DMS53 treated with DMSO at 0.1 percent for 48 hours (cell line): ENCODE data around the gene SCYGR2.
A peak's percentile ranks its signal among the peaks of the same experiment; 100 is the strongest.
"Not testable (repeated sequence)": the region's sequence is repeated elsewhere in the genome, so short reads cannot be mapped to it uniquely, and the experiment has no call there.

Experiments
- DNase-seq: peaks from one replicate; lab custom pipeline; 2025; ENCODE audit not compliant: unreplicated experiment; lab: John Stamatoyannopoulos, UW

SCYGR2 gene

GRCh38 chr2:227598835-227599503 is at the start of gene SCYGR2:
Gene SCYGR2, plus strand, starts transcription at chr2:227598893. Its CDS starts 0 bp downstream, at chr2:227598893.
- DNase-seq, result not testable (repeated sequence)

GRCh38 chr2:227551836-227552235 is 46.9 kb upstream of the SCYGR2 start:
- no peak for DNase-seq

GRCh38 chr2:227562581-227562980 is 36.1 kb upstream of the SCYGR2 start:
- no peak for DNase-seq

- DNase-seq, result no peak
Measured at GRCh38 chr2:227565080-227565479, 33.6 kb upstream of the SCYGR2 start.

GRCh38 chr2:227566012-227566411 is 32.7 kb upstream of the SCYGR2 start:
- DNase-seq, result no peak

- no peak for DNase-seq
Measured at GRCh38 chr2:227568852-227569169, 29.9 kb upstream of the SCYGR2 start.

GRCh38 chr2:227570615-227571014 is 28.1 kb upstream of the SCYGR2 start:
- DNase-seq, result no peak

GRCh38 chr2:227576110-227576509 is 22.6 kb upstream of the SCYGR2 start:
- DNase-seq, result no peak

GRCh38 chr2:227576812-227577211 is 21.9 kb upstream of the SCYGR2 start:
- DNase-seq, result no peak

- no peak for DNase-seq
Measured at GRCh38 chr2:227577555-227577954, 21.1 kb upstream of the SCYGR2 start.

- no peak for DNase-seq
Measured at GRCh38 chr2:227578642-227579041, 20.1 kb upstream of the SCYGR2 start.

- DNase-seq, result no peak
Measured at GRCh38 chr2:227579791-227580190, 18.9 kb upstream of the SCYGR2 start.

- no peak for DNase-seq
Measured at GRCh38 chr2:227582369-227582768, 16.3 kb upstream of the SCYGR2 start.

- no peak for DNase-seq
Measured at GRCh38 chr2:227592694-227593387, 5.9 kb upstream of the SCYGR2 start.

- DNase-seq, result no peak
Measured at GRCh38 chr2:227595797-227596196, 2.9 kb upstream of the SCYGR2 start.

GRCh38 chr2:227597036-227597435 is 1.7 kb upstream of the SCYGR2 start:
- DNase-seq, result no peak

GRCh38 chr2:227597998-227598397 is 695 bp upstream of the SCYGR2 start:
- DNase-seq, result no peak

GRCh38 chr2:227602358-227602757 is 3.7 kb downstream of the SCYGR2 start:
- no peak for DNase-seq

- no peak for DNase-seq
Measured at GRCh38 chr2:227606476-227606875, 7.8 kb downstream of the SCYGR2 start.

GRCh38 chr2:227607941-227608340 is 9.2 kb downstream of the SCYGR2 start:
- no peak for DNase-seq

GRCh38 chr2:227608561-227609338 is 10.1 kb downstream of the SCYGR2 start:
- peak; percentile 76 for DNase-seq

- no peak for DNase-seq
Measured at GRCh38 chr2:227610123-227610522, 11.4 kb downstream of the SCYGR2 start.
